LNCAP (cell line): Measurements from ENCODE around the gene RBM20.

Source experiments
- CTCF ChIP-seq: fragments of 450-650 bp; IDR thresholded peaks from 2 replicates; pipeline ENCODE4 v1.5.1; 2017; ENCODE audit warnings: mild to moderate bottlenecking

RBM20 gene

GRCh38 chr10:110793128-110793812, 149.1 kb downstream of the RBM20 start:
- TF ChIP-seq CTCF, result no peak

- no peak for TF ChIP-seq CTCF
Measured at GRCh38 chr10:110793886-110794285, 149.8 kb downstream of the RBM20 start.

GRCh38 chr10:110794808-110795207, 150.7 kb downstream of the RBM20 start:
- no peak for TF ChIP-seq CTCF

- TF ChIP-seq CTCF, result no peak
Measured at GRCh38 chr10:110797416-110797815, 153.3 kb downstream of the RBM20 start.

- no peak for TF ChIP-seq CTCF
Measured at GRCh38 chr10:110798340-110798739, 154.2 kb downstream of the RBM20 start.

- TF ChIP-seq CTCF, result no peak
Measured at GRCh38 chr10:110802090-110802489, 158.0 kb downstream of the RBM20 start.

GRCh38 chr10:110802551-110803238, 158.6 kb downstream of the RBM20 start:
- TF ChIP-seq CTCF, result no peak
